ENCODE results near the gene BGLAP. TPM values are rescaled to one million over a fixed set of nuclear protein-coding genes. Genes with fewer than 3 reads are reported as not detected.

The BGLAP gene
- total RNA-seq, 1 donor from 2014 or later, result 0.20 TPM

DNA sequence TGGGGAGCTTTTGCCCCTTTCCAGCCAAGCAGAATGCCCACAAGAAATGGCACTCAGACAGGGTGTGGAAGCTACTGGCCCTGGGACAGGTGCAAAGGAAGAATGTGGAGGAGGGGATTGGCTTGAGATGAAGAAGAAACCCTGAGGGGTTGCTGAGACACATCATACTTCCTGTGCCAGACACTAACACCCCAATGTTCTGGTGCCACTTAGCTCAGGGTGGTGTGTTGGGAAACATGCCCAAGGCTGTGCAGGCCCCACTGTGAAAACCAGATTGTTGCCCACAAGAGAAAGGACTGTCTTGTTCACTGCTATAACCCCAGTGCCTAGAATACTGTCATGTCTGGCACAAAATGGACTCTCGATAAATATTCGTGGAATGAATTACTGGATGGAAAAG, 15.7 kb downstream of the BGLAP start:
- DNase-seq (ENCODE audit: low read depth in 2 of 2), result no peak

DNA sequence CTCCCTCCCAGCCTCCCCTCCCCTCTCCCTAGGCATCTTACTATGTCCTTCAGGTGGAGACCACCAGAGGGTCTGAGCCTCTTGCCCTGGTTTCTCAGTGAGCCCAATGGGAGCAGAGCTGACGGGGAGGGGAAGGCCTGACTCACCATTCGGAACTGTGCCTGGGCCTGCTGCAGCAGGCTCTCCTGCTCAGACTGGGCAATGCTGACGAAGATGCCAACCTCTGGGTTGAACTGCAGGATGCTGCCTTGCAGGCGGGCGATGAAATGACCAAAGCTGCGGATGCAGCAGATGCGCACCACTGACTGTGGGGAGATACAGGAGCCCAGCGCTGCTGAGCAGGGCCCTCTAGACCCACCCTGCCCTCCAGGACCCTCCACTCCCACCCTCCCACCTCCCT, 16.9 kb downstream of the BGLAP start:
- DNase-seq (ENCODE audit: low read depth in 2 of 2), result no peak

DNA sequence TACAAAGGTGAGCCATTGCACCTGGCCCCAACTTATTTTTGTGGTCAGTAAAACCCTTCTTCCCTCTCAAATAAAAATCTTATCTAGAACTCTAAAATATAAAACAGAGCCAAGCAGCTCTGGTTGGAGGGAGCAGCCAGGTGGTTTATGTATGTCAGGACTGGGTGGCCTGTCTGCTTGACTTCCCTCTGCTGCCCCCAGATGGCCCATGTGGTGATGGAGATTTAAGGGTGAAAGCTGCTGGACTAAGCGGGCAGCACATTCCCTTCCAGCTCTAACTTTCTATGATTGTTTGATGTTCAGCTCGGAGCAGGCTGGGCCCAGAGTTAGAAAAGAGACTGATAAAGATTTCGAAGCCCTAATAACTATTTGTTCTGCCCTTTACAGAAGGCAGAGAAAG, 17.8 kb downstream of the BGLAP start:
- peak; percentile 28 to 34 for DNase-seq (ENCODE audit: low read depth in 2 of 2)

DNA sequence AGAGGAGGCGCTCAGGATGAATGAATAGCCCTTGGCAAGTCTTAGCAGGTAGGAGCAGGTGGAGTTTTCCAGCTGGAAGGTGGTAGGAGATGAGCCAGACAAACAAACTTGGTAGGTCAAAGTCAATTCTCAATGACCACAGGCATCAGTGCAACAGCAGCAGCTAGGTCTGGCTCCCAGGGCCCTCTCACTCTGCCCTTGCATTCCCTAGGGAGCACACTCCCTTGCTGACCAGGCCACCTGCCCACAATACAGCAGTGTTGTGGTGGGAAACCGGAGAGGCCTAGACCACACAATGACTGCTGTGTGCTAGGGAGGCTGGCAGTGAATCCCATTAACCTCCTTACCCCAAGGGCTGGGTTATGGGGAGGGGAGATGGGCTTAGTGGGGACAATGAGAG, 18.9 kb downstream of the BGLAP start:
- DNase-seq (ENCODE audit: low read depth in 2 of 2), result no peak

DNA sequence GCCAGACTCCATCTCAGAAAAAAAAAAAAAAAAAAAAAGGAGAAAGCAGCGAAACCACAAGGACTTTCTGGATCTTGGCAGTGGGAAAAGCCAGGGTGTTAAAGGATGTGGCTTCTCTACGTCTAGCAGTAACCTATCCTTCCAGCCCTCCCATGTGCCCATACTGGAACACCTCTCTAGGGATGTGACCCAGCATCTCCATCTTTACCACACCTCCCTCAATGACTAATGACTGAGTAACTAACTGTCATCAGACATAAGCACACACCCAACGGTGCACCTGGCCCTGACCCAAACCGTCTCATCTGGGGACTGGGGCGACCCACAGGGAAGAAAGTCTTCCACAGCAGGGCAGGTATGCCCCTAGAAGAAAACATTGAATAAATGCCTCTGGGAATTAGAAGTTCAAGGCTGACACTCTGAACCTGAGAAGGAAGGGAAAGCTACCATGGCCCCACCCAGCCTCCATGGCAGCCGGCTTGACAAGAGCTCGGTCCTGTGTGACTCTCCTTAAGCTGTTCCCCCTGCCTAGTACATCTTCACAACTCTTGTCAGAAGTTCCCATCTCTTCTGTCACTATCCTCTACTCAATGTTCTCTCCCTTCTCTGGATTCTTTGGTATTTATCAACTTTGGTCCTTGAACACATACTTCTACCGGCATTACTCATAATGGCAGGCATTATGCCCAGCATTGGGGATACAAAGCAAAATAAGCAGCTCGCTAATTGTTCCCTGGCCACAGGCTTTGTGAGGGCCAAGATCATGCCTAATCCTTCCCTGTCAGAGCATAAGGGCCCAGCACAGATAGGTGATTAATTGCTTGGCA, 20.7 kb downstream of the BGLAP start:
- peak in 1 of 2 donors; percentile 39 for DNase-seq (ENCODE audit: low read depth in 2 of 2)

DNA sequence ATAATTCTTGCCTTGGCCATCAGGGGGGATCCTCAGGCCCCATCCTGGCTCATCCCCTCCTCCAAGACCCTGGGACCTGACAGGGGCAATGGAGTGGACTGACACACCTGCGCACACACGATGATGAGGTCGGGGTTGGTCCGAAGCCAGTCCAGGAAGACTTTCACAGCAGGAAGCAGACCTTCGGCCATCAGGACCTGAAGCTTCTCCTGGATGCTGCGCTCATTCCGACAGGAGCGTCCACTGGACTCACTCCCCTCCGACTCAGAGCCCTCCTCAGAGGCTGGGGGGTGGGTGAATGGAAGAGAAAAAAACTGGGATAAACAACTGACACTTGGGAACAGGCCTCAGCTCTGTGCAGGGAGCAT, 21.3 kb downstream of the BGLAP start:
- no peak for DNase-seq (ENCODE audit: low read depth in 2 of 2)

DNA sequence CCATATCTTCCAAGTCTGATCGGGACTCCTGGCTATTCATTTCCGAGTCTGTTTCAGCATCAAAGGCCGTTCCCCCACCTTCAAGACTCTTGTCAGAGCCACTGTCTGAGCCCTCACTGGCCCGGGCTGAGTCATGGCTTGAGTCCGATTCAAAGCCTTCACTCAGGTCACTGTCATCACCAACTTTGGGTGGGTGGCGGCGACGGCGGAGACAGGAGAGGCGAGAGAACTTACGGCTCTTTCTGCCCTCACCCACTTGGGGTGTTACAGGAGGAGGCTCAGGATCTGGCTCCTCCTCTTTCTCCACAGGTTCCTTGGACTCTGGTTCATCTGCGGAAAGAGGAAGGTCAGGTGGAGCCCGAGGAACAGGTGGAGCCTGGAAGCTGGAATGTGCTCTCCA, 24.1 kb downstream of the BGLAP start:
- no peak for DNase-seq (ENCODE audit: low read depth in 2 of 2)

DNA sequence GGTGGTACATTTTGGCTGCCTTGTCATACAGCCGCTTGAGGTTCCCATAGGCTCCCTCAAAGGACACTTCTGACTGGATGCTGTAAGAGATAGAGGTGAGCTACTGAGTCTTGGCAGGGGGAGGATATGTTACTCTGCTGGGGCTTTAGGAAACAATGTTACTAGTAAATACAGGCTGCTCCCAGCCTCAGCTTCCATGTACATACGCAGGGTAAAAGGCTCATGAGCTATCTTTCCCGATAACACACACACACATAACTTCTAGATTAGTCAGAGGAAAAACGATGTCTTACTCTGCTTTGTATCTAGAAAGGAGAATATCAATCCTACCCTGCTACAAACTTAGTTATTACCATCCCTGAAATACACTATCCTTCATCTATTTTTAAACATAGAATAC, 26.4 kb downstream of the BGLAP start:
- DNase-seq (ENCODE audit: low read depth in 2 of 2), result peak in 1 of 2 donors; percentile 42

DNA sequence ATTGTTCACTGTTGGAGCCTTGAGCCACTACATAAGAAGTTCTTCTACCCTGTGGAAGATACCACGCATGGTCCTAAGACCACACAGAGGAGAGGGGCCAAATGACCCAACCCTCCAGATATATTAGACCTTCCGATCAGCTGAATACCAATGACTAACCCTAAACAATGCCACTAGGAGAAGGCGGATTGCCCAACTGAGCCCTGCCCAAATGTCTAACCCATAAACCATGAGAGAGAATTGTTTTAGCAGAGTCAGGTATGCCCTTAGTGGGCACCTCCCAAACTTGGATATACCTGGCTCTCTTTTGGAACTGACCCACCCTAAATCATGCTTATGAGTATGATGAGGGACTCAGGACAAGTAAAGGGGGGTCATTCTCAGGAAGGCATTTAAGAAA, 28.3 kb downstream of the BGLAP start:
- no peak for DNase-seq (ENCODE audit: low read depth in 2 of 2)

DNA sequence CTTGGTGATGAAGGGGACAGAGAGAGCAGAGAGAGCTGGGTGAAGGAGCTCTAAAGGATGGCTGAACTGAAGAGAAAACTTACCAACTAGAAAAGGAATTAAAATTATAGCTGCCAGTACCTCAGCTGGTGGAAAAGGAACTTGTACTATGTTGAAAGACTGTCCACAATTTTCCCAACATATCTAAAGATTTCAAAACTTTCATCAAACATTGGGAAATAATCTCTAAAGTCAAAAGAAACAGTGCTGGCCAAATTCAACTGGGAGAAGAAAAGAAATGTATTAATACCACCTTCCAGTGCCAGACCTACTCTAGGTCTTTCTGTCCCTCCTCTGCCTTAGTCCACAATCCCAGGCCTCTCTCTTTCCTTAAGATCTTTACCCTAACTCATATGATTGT, 34.5 kb downstream of the BGLAP start:
- no peak for DNase-seq (ENCODE audit: low read depth in 2 of 2)

DNA sequence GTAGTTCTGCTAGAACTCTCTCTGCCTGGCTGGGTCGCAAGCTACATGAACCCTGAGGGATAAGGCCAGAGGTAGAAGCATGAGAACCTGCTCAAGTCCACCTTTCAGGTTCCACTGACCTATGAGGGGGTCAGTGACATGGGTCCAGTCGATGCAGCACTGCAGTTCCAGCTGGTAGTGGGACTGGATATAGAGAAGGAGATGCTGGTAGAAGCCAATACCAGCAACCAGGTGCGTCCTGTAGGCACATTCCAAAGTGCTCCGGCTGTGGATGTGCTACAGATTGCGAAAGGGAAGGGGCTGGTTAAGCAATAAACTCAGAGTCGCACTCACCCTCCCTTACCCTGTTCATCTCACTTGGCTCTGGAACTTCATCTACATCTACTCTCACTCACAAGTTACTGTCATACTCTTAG, 35.0 kb downstream of the BGLAP start:
- no peak for DNase-seq (ENCODE audit: low read depth in 2 of 2)

DNA sequence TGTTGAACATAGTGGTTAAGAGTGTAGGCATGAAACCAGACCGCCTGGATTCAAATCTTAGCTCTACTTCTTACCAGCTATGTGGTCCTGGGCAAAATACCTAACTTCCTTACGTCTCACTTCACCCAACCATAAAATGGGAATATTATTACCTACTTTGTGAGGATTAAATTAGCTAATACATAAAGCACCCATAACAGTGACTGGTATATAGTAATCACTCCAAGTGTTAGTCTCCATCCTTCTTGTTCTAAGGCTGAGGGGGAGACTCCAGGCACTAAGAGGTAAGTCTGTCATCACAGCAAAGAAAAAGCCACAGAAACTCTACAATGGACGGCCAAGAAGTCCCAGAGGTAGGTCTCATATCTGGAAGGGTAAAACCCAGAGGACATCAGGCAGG, 37.9 kb downstream of the BGLAP start:
- DNase-seq (ENCODE audit: low read depth in 2 of 2), result no peak

DNA sequence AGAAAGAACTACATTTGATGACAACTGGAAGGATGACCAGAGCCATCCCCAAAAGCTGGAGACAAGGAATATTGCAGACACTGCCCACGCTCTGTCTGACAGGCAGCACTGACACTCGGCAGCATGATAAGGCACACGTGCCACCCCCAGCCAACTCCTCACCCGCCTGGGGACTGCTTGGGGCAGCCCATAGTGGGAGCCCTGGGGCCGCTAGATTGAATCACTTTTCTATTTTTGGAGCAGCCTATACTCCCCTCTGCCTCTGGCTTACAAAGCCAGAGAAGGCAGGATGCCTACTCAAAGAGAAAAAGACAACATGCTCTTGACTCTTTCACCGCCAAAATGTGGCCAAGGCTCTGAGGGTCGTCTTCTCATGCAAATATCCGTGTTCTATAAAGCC, 39.3 kb downstream of the BGLAP start:
- DNase-seq (ENCODE audit: low read depth in 2 of 2), result peak; percentile 33 to 36

DNA sequence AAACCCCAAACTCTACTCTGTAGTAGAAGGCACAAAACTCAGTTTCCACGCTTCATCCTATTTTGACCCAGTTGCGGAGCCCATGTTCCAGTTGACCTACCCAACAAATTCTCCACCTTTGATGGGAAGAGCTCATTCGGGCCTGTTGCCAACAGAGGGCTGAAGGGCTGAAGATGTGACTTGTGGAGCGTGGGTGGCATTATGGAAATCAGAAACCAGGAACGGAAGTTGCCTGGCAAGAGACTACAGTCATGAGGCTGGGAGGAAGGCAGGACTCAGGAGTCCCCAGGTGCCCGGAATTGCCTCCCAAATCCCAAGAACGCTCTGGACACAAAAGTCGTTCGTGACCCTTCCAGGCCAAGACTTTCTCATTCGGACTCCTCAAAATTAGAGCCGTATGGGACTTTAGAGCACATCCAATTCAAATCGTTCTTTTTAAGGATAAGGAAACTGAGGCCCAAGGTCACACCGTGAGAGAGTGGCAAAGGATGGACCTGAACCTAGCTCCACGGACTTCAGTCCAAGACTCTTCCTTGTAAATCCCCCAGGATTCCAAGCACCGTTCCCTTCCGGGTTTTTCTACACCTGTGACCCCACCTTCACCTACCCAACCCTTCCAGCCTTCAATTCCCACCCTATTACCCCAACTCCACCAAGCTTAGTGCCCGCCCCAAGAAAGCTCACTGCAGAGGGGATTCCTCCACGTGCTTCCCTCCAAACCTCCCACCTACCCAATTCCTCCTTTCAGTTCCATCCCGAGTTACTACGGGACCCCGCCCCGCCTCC, 39.9 kb downstream of the BGLAP start:
- DNase-seq (ENCODE audit: low read depth in 2 of 2), result peak; percentile 29 to 49

DNA sequence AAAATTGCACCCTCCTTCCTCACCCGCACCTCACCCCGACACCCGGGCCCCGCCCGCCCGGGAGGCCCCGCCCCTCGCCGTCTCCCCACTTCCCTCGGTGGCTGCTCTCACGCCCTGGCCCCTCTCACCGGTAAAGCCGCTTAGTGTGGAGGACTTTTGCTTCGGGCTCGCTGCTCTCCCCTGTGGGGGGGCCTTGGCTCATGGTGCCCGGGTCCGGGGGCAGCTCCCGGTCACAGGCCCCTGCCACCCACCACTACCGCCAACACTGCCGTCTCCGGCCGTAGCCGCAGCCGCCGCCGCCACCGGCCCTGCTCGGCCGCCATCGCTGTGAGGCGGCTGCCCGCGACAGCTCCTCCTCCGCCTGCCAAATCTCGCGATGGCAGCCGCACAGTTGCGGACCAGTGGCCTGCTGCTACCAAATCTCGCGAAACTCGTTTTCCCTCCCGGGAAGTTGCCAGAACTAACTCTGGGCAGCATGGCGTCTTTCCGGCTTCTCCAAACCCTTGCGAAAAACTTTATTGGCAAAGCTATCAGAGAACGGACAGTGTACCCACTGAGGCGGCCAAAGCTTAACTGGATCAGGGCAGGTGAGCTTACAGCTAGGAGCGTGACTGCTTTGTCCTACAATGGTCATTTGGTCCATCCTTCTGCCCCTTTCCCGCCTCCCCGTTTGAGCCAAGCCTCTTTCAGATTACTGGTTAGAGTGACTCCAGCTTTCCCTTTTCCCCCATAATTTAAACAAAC, 40.7 kb downstream of the BGLAP start, which contains the start of gene SMG5:
SMG5 (minus strand) TSS at position 347 of the 744 bp plus-strand sequence; CDS start at position 202, 145 bp downstream.
- DNase-seq (ENCODE audit: low read depth in 2 of 2), result peak; percentile 99

DNA sequence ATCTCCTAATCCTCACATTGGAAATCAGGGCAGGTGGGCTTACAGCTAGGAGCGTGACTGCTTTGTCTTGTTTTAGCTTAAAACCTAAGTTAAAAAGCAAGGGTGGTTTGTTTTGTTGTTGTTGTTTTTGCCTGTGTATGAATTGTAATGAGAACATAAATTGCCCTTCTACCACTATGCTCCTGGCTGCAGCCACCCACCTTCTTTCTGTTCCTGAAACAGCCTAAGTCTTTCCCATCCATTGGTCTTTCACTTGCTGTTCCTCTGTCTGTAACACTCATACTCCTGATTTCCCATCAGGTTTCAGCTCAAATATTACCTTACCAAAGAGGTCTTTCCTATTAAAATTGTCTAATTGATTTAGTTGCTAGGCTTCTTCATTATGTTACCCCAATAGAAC, 41.5 kb downstream of the BGLAP start:
- DNase-seq (ENCODE audit: low read depth in 2 of 2), result no peak

DNA sequence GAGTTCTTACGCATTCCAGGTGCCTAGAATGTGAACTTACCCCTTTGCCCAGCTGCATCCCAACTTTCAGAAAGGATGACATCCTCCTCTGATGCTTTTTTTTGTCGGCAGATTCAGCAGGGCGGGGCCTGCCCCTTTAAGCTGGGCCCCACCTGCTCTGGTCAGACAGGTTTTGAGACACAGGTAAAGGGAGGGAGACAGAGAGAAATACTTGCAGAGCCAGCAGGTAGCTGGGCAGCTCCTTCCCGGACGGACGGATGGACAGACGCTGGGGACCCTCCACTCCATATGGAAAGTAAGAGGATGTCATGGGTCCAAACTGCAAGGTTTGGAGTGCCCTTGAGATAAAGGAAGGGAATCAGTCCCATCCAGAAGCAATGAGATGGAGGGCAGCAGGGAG, 42.1 kb downstream of the BGLAP start, which contains the start of gene TMEM79:
TMEM79 (plus strand) TSS at position 214 of the 400 bp plus-strand sequence. CDS start 902 bp downstream, outside the sequence.
- DNase-seq (ENCODE audit: low read depth in 2 of 2), result no peak

DNA sequence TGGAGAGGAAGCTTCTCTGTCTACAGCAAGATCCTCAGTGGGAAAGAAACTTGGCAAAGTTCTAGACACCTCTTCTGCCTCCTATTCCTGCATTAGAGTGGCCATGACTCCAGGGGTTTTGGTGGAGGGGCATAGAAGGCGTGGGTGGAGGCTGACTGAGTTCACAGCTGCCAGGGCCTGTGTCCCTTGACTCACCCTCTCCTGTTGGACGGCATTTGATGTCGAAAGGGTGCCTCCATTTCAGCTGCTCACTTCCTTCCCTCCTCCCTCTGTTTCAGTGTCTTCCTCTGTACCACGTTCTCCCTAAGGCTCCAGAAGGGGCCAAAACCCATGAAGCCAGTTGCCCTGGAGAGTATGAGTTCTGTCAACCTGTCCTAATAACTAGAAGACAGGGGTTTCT, 42.8 kb downstream of the BGLAP start:
- DNase-seq (ENCODE audit: low read depth in 2 of 2), result no peak

DNA sequence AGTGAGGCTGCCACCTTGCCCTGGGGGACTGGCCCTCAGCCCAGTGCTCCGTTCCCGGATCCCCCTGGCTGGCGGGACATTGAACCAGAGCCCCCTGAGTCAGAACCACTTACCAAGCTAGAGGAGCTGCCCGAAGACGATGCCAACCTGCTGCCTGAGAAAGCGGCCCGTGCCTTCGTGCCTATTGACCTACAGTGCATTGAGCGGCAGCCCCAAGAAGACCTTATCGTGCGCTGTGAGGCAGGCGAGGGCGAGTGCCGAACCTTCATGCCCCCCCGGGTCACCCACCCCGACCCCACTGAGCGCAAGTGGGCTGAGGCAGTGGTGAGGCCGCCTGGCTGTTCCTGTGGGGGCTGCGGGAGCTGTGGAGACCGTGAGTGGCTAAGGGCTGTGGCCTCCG, 43.5 kb downstream of the BGLAP start:
- no peak for DNase-seq (ENCODE audit: low read depth in 2 of 2)

DNA sequence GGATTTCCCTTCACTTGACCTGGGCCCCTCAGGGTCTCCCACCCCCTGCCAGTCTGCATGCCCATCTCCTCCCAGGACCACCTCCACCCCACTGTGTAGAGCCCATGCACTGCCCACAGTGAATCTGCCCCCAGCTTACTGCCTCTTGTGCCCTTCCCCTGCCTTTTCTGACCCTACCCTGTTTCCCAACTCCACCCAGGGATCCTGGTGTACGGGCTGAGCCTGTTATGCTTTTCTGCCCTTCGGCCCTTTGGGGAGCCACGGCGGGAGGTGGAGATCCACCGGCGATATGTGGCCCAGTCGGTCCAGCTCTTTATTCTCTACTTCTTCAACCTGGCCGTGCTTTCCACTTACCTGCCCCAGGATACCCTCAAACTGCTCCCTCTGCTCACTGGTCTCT, 44.1 kb downstream of the BGLAP start:
- no peak for DNase-seq (ENCODE audit: low read depth in 2 of 2)

DNA sequence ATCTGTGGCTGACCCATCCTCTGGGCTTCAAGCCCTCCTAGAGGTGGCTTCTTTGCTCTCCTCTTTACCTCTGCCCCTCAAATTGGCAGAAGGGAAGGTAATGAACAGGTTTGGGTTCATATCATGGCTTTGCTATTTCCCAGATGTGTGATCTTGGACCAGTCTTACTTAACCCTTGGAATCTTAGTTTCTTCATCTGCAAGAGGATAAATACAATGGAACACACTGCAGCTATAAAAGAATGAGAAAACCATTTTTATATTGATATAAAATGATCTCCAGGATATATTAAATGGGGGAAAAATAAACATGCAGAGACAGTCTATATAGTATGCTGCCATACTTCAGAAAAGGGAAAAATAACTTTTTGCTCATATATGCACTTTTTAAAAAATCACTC, 47.9 kb downstream of the BGLAP start:
- no peak for DNase-seq (ENCODE audit: low read depth in 2 of 2)
